ENCODE data around the gene NOX3.

NOX3 gene

GRCh38 chr6:155436981-155437749 lies 18.5 kb downstream of the NOX3 start:
- no peaks in the 10 kb centered on the region for H3K27me3 ChIP-seq (ENCODE audit: control insufficient read depth in 2 of 2, insufficient read depth in 2 of 2, low read length in 2 of 2)
- no peaks in the 10 kb centered on the region for H3K9me3 ChIP-seq (ENCODE audit: control insufficient read depth in 2 of 2, low read length in 2 of 2)
- no peaks in the 10 kb centered on the region for H3K36me3 ChIP-seq (ENCODE audit: control insufficient read depth in 2 of 2, insufficient read depth in 2 of 2, low read length in 2 of 2)
- H3K4me1 ChIP-seq (ENCODE audit: control insufficient read depth in 2 of 2, insufficient read depth in 2 of 2, low read length in 2 of 2): no peaks in the 10 kb centered on the region
- H3K27ac ChIP-seq (ENCODE audit: low read depth in 2 of 2, low read length in 2 of 2): no peak overlapping the region
- no peak overlapping the region for H3K9ac ChIP-seq (ENCODE audit: low read depth in 1 of 2, low read length in 2 of 2)
- H3K4me3 ChIP-seq (ENCODE audit: low read length in 2 of 2): no peak overlapping the region

DNA sequence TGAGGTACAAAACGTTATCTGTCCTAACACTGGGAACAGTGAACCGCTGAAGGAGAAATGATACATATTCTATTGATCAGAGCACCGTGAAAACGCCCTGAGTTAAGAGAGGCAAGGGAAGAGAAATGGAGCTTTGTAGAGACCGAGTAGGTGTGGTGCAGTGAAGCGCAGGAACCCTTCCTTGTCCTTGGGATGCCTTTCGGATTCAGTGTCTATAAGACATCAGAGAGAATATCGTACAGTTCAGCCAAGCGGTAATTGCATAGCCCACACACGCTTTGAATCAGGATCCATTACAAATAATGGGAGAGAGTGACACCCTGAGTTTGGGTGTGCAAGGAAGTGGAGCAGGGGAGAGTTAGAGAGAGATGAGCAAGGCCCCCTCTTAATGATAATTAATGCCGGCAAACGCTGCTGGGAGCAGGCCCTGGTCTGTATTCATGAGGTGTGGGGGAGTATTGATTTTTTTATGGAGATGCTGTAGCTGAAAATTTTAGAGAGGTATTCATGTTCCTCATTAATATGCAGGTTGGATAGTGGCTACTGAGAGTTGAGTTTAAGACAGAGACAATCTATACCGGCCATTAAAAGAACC lies 20.7 kb downstream of the NOX3 start:
- Histone ChIP-seq H3K4me1 (ENCODE audit: control insufficient read depth in 2 of 2, insufficient read depth in 2 of 2, low read length in 2 of 2) (no peaks in the 10 kb centered on the region), H3K4me3 (ENCODE audit: low read length in 2 of 2) (no peak overlapping the region), H3K27me3 (ENCODE audit: control insufficient read depth in 2 of 2, insufficient read depth in 2 of 2, low read length in 2 of 2) (no peaks in the 10 kb centered on the region), H3K27ac (ENCODE audit: low read depth in 2 of 2, low read length in 2 of 2) (no peak overlapping the region), H3K36me3 (ENCODE audit: control insufficient read depth in 2 of 2, insufficient read depth in 2 of 2, low read length in 2 of 2) (no peaks in the 10 kb centered on the region), H3K9ac (ENCODE audit: low read depth in 1 of 2, low read length in 2 of 2) (no peak overlapping the region), H3K9me3 (ENCODE audit: control insufficient read depth in 2 of 2, low read length in 2 of 2) (no peaks in the 10 kb centered on the region)

- Histone ChIP-seq H3K36me3 (ENCODE audit: control insufficient read depth in 2 of 2, insufficient read depth in 2 of 2, low read length in 2 of 2) (no peaks in the 10 kb centered on the region), H3K27ac (ENCODE audit: low read depth in 2 of 2, low read length in 2 of 2) (no peak overlapping the region), H3K9me3 (ENCODE audit: control insufficient read depth in 2 of 2, low read length in 2 of 2) (no peaks in the 10 kb centered on the region), H3K4me1 (ENCODE audit: control insufficient read depth in 2 of 2, insufficient read depth in 2 of 2, low read length in 2 of 2) (no peaks in the 10 kb centered on the region), H3K27me3 (ENCODE audit: control insufficient read depth in 2 of 2, insufficient read depth in 2 of 2, low read length in 2 of 2) (no peaks in the 10 kb centered on the region), H3K4me3 (ENCODE audit: low read length in 2 of 2) (no peak overlapping the region), H3K9ac (ENCODE audit: low read depth in 1 of 2, low read length in 2 of 2) (no peak overlapping the region)
These were observed 21.5 kb downstream of the NOX3 start for GRCh38 chr6:155434096-155434495.

- H3K27ac ChIP-seq (ENCODE audit: low read depth in 2 of 2, low read length in 2 of 2): no peak overlapping the region
- no peak overlapping the region for H3K9ac ChIP-seq (ENCODE audit: low read depth in 1 of 2, low read length in 2 of 2)
- no peaks in the 10 kb centered on the region for H3K9me3 ChIP-seq (ENCODE audit: control insufficient read depth in 2 of 2, low read length in 2 of 2)
- no peaks in the 10 kb centered on the region for H3K36me3 ChIP-seq (ENCODE audit: control insufficient read depth in 2 of 2, insufficient read depth in 2 of 2, low read length in 2 of 2)
- no peaks in the 10 kb centered on the region for H3K4me1 ChIP-seq (ENCODE audit: control insufficient read depth in 2 of 2, insufficient read depth in 2 of 2, low read length in 2 of 2)
- no peak overlapping the region for H3K4me3 ChIP-seq (ENCODE audit: low read length in 2 of 2)
- H3K27me3 ChIP-seq (ENCODE audit: control insufficient read depth in 2 of 2, insufficient read depth in 2 of 2, low read length in 2 of 2): no peaks in the 10 kb centered on the region
These were observed 23.3 kb downstream of the NOX3 start for GRCh38 chr6:155432293-155432692.

DNA sequence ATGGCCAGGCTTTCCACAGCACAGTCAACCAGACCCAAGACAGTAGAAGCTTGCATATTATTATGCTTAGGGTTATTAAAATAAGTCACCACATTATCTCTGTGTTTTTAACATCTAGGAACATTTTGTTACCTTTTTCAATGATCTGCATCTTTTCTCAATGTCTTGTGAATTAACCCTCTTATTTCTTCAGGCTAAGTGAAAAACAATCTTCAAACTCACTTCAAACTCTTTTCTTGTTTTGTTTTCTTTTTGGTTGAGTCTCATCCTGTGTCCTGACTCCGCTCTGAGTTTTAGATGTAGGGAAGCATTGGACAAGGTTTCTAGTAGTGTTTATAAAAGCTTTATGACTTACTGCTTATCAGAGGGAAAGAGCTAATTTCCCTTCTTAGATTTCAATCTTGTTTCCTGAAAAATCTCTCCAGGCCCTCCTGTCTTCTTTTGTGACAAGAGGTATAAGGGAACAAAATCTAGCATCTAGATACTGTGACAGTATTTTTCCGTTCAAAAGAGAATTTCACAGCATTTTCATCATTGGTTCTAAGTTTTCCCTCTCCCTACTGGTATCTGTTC lies 26.2 kb downstream of the NOX3 start:
- Histone ChIP-seq H3K9me3 (ENCODE audit: control insufficient read depth in 2 of 2, low read length in 2 of 2) (no peaks in the 10 kb centered on the region), H3K27ac (ENCODE audit: low read depth in 2 of 2, low read length in 2 of 2) (no peak overlapping the region), H3K4me1 (ENCODE audit: control insufficient read depth in 2 of 2, insufficient read depth in 2 of 2, low read length in 2 of 2) (no peaks in the 10 kb centered on the region), H3K36me3 (ENCODE audit: control insufficient read depth in 2 of 2, insufficient read depth in 2 of 2, low read length in 2 of 2) (no peaks in the 10 kb centered on the region), H3K4me3 (ENCODE audit: low read length in 2 of 2) (no peak overlapping the region), H3K27me3 (ENCODE audit: control insufficient read depth in 2 of 2, insufficient read depth in 2 of 2, low read length in 2 of 2) (no peaks in the 10 kb centered on the region), H3K9ac (ENCODE audit: low read depth in 1 of 2, low read length in 2 of 2) (no peak overlapping the region)

GRCh38 chr6:155426408-155426945 lies 29.2 kb downstream of the NOX3 start:
- Histone ChIP-seq H3K27ac (ENCODE audit: low read depth in 2 of 2, low read length in 2 of 2) (no peak overlapping the region), H3K4me1 (ENCODE audit: control insufficient read depth in 2 of 2, insufficient read depth in 2 of 2, low read length in 2 of 2) (no peaks in the 10 kb centered on the region), H3K9me3 (ENCODE audit: control insufficient read depth in 2 of 2, low read length in 2 of 2) (no peaks in the 10 kb centered on the region), H3K4me3 (ENCODE audit: low read length in 2 of 2) (no peak overlapping the region), H3K36me3 (ENCODE audit: control insufficient read depth in 2 of 2, insufficient read depth in 2 of 2, low read length in 2 of 2) (no peaks in the 10 kb centered on the region), H3K9ac (ENCODE audit: low read depth in 1 of 2, low read length in 2 of 2) (no peak overlapping the region), H3K27me3 (ENCODE audit: control insufficient read depth in 2 of 2, insufficient read depth in 2 of 2, low read length in 2 of 2) (no peaks in the 10 kb centered on the region)

DNA sequence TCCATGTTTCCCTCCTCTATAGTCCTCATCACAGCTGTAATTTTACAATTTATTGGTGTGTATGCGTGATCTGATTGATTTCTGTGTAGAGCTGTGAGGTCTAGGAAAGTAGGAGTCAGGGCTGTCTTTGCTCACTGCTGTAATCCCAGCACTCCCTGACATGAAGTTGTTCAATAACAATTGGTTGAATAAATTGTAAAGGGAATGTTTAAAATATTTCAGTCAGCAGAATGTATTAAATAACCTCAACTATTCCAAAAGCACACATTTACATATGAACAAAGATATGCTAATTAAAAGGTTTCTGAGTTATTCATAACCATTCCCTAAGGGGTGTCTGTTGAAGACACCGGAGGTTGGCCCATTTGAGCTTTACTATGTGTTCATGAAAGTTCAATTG lies 31.5 kb downstream of the NOX3 start:
- no peaks in the 10 kb centered on the region for H3K36me3 ChIP-seq (ENCODE audit: control insufficient read depth in 2 of 2, insufficient read depth in 2 of 2, low read length in 2 of 2)
- H3K27ac ChIP-seq (ENCODE audit: low read depth in 2 of 2, low read length in 2 of 2): no peak overlapping the region
- H3K27me3 ChIP-seq (ENCODE audit: control insufficient read depth in 2 of 2, insufficient read depth in 2 of 2, low read length in 2 of 2): no peaks in the 10 kb centered on the region

DNA sequence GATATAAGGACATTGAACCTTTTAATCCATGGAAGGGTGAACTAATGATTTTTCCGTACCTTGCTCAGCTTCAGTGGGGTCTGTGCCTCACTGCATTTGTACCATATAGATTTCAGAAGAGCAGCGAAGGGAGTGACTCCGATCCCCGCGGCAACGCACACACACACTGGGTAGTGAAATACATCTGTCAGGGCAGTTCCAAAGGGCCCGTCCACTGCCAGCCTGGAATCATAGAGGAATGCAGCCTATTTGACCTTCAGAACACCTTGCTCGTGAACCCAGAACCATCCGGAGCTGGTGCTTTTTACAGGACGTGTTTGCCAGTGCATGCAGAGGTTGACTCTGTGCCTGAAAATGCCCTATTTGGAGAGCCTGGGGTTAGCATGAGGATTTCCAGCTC lies 33.0 kb downstream of the NOX3 start:
- H3K36me3 ChIP-seq (ENCODE audit: control insufficient read depth in 2 of 2, insufficient read depth in 2 of 2, low read length in 2 of 2): no peaks in the 10 kb centered on the region
- no peaks in the 10 kb centered on the region for H3K9me3 ChIP-seq (ENCODE audit: control insufficient read depth in 2 of 2, low read length in 2 of 2)
- H3K9ac ChIP-seq (ENCODE audit: low read depth in 1 of 2, low read length in 2 of 2): no peak overlapping the region
- H3K4me1 ChIP-seq (ENCODE audit: control insufficient read depth in 2 of 2, insufficient read depth in 2 of 2, low read length in 2 of 2): peaks cover 0 to 4% of the 10 kb centered on the region in 2 donors
- H3K4me3 ChIP-seq (ENCODE audit: low read length in 2 of 2): no peak overlapping the region
- no peaks in the 10 kb centered on the region for H3K27me3 ChIP-seq (ENCODE audit: control insufficient read depth in 2 of 2, insufficient read depth in 2 of 2, low read length in 2 of 2)
- H3K27ac ChIP-seq (ENCODE audit: low read depth in 2 of 2, low read length in 2 of 2): no peak overlapping the region

More for the DNA sequence above, 31.5 kb downstream of the NOX3 start:
- Histone ChIP-seq H3K9me3 (ENCODE audit: control insufficient read depth in 2 of 2, low read length in 2 of 2) (no peaks in the 10 kb centered on the region), H3K9ac (ENCODE audit: low read depth in 1 of 2, low read length in 2 of 2) (no peak overlapping the region), H3K4me3 (ENCODE audit: low read length in 2 of 2) (no peak overlapping the region), H3K4me1 (ENCODE audit: control insufficient read depth in 2 of 2, insufficient read depth in 2 of 2, low read length in 2 of 2) (no peaks in the 10 kb centered on the region)

DNA sequence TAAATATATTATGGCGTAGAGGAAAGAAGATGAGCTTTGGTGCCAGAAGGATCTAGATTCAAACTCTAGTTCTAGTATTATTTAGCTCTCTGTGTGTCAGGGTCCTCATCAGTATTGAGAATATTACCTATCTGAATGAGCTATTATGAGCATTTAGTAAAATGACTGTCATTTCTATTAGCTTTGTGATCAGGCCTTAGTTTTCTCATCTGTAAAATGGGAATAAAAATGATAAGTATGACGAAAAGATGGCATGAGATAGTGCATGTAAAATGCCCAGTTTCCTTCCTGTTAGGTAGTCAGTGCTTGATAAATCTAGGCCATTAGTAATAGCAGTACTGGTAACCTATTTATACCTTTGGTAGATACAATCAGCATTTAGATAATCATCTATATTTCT lies 35.1 kb downstream of the NOX3 start:
- Histone ChIP-seq H3K4me1 (ENCODE audit: control insufficient read depth in 2 of 2, insufficient read depth in 2 of 2, low read length in 2 of 2) (peaks cover 0 to 4% of the 10 kb centered on the region in 2 donors), H3K36me3 (ENCODE audit: control insufficient read depth in 2 of 2, insufficient read depth in 2 of 2, low read length in 2 of 2) (no peaks in the 10 kb centered on the region), H3K27ac (ENCODE audit: low read depth in 2 of 2, low read length in 2 of 2) (no peak overlapping the region), H3K27me3 (ENCODE audit: control insufficient read depth in 2 of 2, insufficient read depth in 2 of 2, low read length in 2 of 2) (no peaks in the 10 kb centered on the region), H3K9ac (ENCODE audit: low read depth in 1 of 2, low read length in 2 of 2) (no peak overlapping the region), H3K4me3 (ENCODE audit: low read length in 2 of 2) (no peak overlapping the region), H3K9me3 (ENCODE audit: control insufficient read depth in 2 of 2, low read length in 2 of 2) (no peaks in the 10 kb centered on the region)

GRCh38 chr6:155419161-155419560 lies 36.5 kb downstream of the NOX3 start:
- H3K4me3 ChIP-seq (ENCODE audit: low read length in 2 of 2): no peak overlapping the region
- H3K9ac ChIP-seq (ENCODE audit: low read depth in 1 of 2, low read length in 2 of 2): no peak overlapping the region
- peaks cover 0 to 4% of the 10 kb centered on the region in 2 donors for H3K4me1 ChIP-seq (ENCODE audit: control insufficient read depth in 2 of 2, insufficient read depth in 2 of 2, low read length in 2 of 2)
- no peak overlapping the region for H3K27ac ChIP-seq (ENCODE audit: low read depth in 2 of 2, low read length in 2 of 2)
- no peaks in the 10 kb centered on the region for H3K27me3 ChIP-seq (ENCODE audit: control insufficient read depth in 2 of 2, insufficient read depth in 2 of 2, low read length in 2 of 2)
- H3K36me3 ChIP-seq (ENCODE audit: control insufficient read depth in 2 of 2, insufficient read depth in 2 of 2, low read length in 2 of 2): no peaks in the 10 kb centered on the region
- H3K9me3 ChIP-seq (ENCODE audit: control insufficient read depth in 2 of 2, low read length in 2 of 2): no peaks in the 10 kb centered on the region
